Activated B cell treated with CpG ODN at 0.5 μM for 24 hours (primary cell): ENCODE data around the gene CELA2B. TPM values are rescaled to one million over a fixed set of nuclear protein-coding genes. Genes with fewer than 3 reads are reported as not detected.
"Not testable (repeated sequence)": the region's sequence is repeated elsewhere in the genome, so short reads cannot be mapped to it uniquely, and the experiment has no call there.

ENCODE experiments used
- ATAC-seq: fragments of 200-7000 bp; cut with Tn5 transposase; one replicate; pipeline ENCODE4 v1.10.0; 2021; ENCODE audit warnings: low read depth, mild to moderate bottlenecking, moderate library complexity
- CTCF ChIA-PET: fragments of 350-600 bp; sonication (Branson Sonifier 250); formaldehyde crosslinking; loops from one replicate; lab custom pipeline; 2021; ENCODE audit warnings: antibody characterized with exemption; lab: Charles Lee
- POLR2A ChIA-PET: fragments of 350-600 bp; sonication (Branson Sonifier 250); formaldehyde crosslinking; loops from one replicate; lab custom pipeline; 2021; ENCODE audit warnings: antibody characterized with exemption; lab: Charles Lee
- DNase-seq: peaks from one replicate; pipeline ENCODE4 v3.0.0; 2022
- H3K27ac Mint-ChIP-seq: one replicate; pipeline ENCODE4 v1.8.0; 2020; ENCODE audit warnings: mixed read lengths
- H3K27me3 Mint-ChIP-seq: one replicate; pipeline ENCODE4 v1.8.0; 2021; ENCODE audit warnings: mixed read lengths
- H3K36me3 Mint-ChIP-seq: one replicate; pipeline ENCODE4 v1.8.0; 2021; ENCODE audit warnings: low read depth, mixed read lengths
- H3K4me1 Mint-ChIP-seq: one replicate; pipeline ENCODE4 v1.8.0; 2021; ENCODE audit warnings: mixed read lengths
- H3K4me3 Mint-ChIP-seq: one replicate; pipeline ENCODE4 v1.8.0; 2020; ENCODE audit warnings: mild to moderate bottlenecking, mixed read lengths
- H3K9me3 Mint-ChIP-seq: one replicate; pipeline ENCODE4 v1.8.0; 2020; ENCODE audit warnings: mixed read lengths
- CTCF ChIP-seq: fragments of 200-600 bp; IDR thresholded peaks from one replicate; pipeline ENCODE4 v1.8.0; 2022; ENCODE audit warnings: antibody characterized with exemption, mild to moderate bottlenecking
- intact Hi-C: fragments of 100-400 bp; cut with micrococcal nuclease; formaldehyde crosslinking; loops from one replicate; pipeline ENCODE4 v1.15.1; 2024
- total RNA-seq: library from RNA; stranded (reverse); gene quantifications from 2 replicates; pipeline ENCODE4 v1.2.3, GENCODE V29; 2022

Gene CELA2B
- total RNA-seq, 1 donor from 2014 or later = not detected

- no peaks in the 10 kb centered on the region for H3K4me1 Mint-ChIP-seq
- intact Hi-C loops = no loop called here
- no peak for ATAC-seq
- POLR2A ChIA-PET = no interaction called here
- H3K9me3 Mint-ChIP-seq = no peaks in the 10 kb centered on the region
- CTCF ChIA-PET = no interaction called here
- H3K27ac Mint-ChIP-seq = no peak overlapping the region
- H3K36me3 Mint-ChIP-seq = no peaks in the 10 kb centered on the region
- no peak for TF ChIP-seq CTCF
- H3K27me3 Mint-ChIP-seq = peaks cover 13% of the 10 kb centered on the region
- no peak for DNase-seq
- H3K4me3 Mint-ChIP-seq = no peak overlapping the region
These were observed 10.2 kb upstream of the CELA2B start for GRCh38 chr1:15465674-15466073.

DNA sequence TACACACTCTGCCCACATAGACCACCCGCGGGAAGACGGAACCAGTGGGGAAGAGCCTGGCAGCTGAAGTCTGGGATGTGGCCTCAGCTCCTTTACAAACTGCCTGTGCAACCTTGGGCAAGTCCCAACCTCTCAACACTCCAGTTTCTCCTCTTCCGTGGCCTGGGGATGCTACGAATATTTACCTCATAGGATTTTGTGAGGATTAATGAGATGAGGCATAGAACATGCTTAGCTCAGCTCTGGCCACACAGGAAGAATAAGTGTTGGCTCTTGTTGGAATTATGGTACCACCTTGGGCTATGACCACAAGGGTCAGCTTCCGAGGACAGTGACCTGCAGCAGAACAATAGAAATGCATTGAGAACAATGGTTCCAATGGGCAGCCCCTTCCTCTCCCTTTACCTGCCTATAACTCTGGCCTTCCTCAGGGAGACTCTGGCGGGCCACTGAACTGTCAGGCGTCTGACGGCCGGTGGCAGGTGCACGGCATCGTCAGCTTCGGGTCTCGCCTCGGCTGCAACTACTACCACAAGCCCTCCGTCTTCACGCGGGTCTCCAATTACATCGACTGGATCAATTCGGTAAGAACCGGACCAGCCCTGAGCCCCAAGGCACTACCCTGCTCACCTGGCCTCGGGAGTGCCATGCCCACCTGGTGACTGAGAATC, 8.8 kb upstream of the CELA2B start:
- DNase-seq, H3K4me3 Mint-ChIP-seq, POLR2A ChIA-PET, H3K27ac Mint-ChIP-seq, ATAC-seq, H3K36me3 Mint-ChIP-seq, CTCF ChIA-PET, intact Hi-C loops, H3K9me3 Mint-ChIP-seq, H3K4me1 Mint-ChIP-seq: not testable (repeated sequence)
- peaks cover 13% of the 10 kb centered on the region for H3K27me3 Mint-ChIP-seq

- no peak for DNase-seq
- Mint-ChIP-seq H3K9me3 (no peaks in the 10 kb centered on the region), H3K36me3 (no peaks in the 10 kb centered on the region), H3K27ac (no peak overlapping the region), H3K27me3 (peaks cover 13% of the 10 kb centered on the region), H3K4me3 (no peak overlapping the region), H3K4me1 (no peaks in the 10 kb centered on the region)
- POLR2A ChIA-PET = no interaction called here
- no peak for TF ChIP-seq CTCF
- no peak for ATAC-seq
- CTCF ChIA-PET = no interaction called here
- intact Hi-C loops = no loop called here
These were observed 7.8 kb upstream of the CELA2B start for GRCh38 chr1:15468145-15468544.

- no peak for TF ChIP-seq CTCF
- Mint-ChIP-seq H3K4me1 (no peaks in the 10 kb centered on the region), H3K4me3 (no peak overlapping the region), H3K27me3 (peaks cover 10% of the 10 kb centered on the region), H3K36me3 (no peaks in the 10 kb centered on the region), H3K27ac (no peak overlapping the region), H3K9me3 (no peaks in the 10 kb centered on the region)
- ATAC-seq = no peak
- ChIA-PET POLR2A (no interaction called here), CTCF (no interaction called here)
- DNase-seq = no peak
- intact Hi-C loops = no loop called here
These were observed 6.5 kb upstream of the CELA2B start for GRCh38 chr1:15469361-15469760.

- CTCF ChIA-PET, H3K4me3 Mint-ChIP-seq, DNase-seq, H3K36me3 Mint-ChIP-seq, POLR2A ChIA-PET, H3K27ac Mint-ChIP-seq, H3K9me3 Mint-ChIP-seq, intact Hi-C loops, H3K4me1 Mint-ChIP-seq, ATAC-seq, H3K27me3 Mint-ChIP-seq: not testable (repeated sequence)
These were observed 6.0 kb upstream of the CELA2B start for GRCh38 chr1:15469821-15470448.

DNA sequence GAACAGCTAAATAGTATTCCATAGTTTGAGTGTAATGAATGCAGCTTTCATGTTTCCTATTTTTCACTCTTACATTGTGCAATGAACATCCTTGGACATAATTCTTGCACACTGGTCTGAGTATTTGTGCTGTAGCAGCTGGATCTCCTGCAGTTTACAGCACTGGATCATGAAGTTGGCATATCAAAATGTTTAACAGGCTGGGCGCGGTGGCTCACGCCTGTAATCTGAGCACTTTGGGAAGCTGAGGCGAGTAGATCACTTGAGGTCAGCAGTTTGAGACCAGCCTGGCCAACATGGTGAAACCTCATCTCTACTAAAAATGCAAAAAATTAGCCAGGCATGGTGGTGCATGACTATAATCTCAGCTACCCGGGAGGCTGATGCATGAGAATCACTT, 4.8 kb upstream of the CELA2B start:
- intact Hi-C loops, ATAC-seq, H3K4me1 Mint-ChIP-seq, POLR2A ChIA-PET, H3K9me3 Mint-ChIP-seq, H3K36me3 Mint-ChIP-seq, H3K27ac Mint-ChIP-seq, DNase-seq, H3K4me3 Mint-ChIP-seq, H3K27me3 Mint-ChIP-seq, CTCF ChIA-PET: not testable (repeated sequence)

GRCh38 chr1:15471723-15472122, 4.2 kb upstream of the CELA2B start:
- H3K27ac Mint-ChIP-seq, CTCF ChIA-PET, DNase-seq: not testable (repeated sequence)

More at GRCh38 chr1:15471723-15472122, 4.2 kb upstream of the CELA2B start:
- H3K4me1 Mint-ChIP-seq, H3K9me3 Mint-ChIP-seq, ATAC-seq, POLR2A ChIA-PET, H3K27me3 Mint-ChIP-seq, H3K4me3 Mint-ChIP-seq, intact Hi-C loops, H3K36me3 Mint-ChIP-seq: not testable (repeated sequence)
